ENCODE measurements around the gene IGSF22.

DNA sequence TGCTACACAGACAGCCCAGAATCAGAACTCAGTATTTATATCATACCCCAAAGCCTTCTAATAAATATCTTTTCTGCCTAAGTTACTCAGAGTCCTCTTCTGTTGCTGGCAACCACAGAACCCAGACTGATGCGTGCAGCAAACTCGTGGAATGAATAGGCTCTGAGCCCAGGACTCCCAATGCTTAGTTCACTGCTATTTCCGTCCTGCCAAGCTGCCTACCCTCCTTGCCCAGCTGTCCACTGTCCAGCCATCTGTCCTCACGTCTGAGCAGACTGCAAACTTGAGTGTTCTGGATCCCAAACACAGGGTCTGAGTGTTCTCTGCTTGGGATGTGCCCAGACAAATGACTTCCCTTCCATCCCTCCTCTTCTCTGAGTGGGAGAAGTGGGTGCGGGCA, 46.2 kb upstream of the IGSF22 start:
- no peak for TF ChIP-seq POLR2A (IDR thresholded peaks at IDR 0.05)
- no peak for TF ChIP-seq EP300 (IDR thresholded peaks at IDR 0.05)

All from ovary (tissue), 1 donor.